HG02678 (cell line): Measurements from ENCODE around the gene PCDHB1.
"Not testable (repeated sequence)": the region's sequence is repeated elsewhere in the genome, so short reads cannot be mapped to it uniquely, and the experiment has no call there.

ENCODE experiments used
- ATAC-seq: cut with Tn5 transposase; IDR thresholded peaks from one replicate; pipeline ENCODE4 v1.9.1; 2021; ENCODE audit warnings: mild to moderate bottlenecking, moderate library complexity; ENCODE audit not compliant: unreplicated experiment

PCDHB1 gene

DNA sequence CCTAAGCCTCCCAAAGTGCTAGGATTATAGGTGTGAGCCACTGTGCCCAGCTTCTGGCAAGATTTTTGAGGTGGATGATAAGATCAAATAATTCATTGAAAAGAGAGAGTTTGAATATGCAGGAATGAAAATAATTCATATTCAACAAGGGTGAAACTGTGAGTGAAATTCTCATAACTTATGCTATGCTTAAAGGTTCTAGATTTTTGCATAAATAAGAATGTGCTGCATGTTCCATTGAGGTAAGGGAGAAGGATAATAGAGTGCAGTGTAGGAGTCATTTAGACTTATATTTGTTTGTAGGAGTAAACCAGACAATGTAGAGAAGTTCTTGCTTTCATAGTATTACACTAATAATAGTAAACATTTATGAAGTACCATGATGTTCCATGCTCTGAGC is 31.1 kb downstream of the PCDHB1 start:
- no peak for ATAC-seq

DNA sequence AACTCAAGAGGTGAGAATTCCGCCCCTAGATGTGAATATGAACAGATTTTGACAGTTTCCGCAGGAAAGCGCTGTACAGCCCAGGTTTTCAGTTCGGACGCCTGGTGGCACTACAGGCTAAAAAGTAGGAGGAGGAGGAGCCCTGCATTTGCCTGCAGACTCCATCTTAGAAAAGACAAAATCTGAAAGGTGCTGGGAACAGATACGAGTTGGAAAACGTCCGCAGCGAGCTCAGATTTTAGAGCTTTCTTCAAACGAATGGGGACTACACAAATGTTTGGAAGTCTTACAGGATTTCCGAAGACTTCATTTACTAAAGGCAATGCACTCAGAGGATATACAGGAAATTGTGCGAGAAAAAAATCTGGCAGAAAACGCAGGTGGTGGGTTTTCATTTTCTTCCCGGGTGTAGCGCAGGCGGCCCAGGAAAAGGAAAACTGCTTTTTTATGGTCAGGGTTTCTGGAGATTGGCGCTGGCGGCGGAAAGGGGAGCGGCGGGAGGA is 33.4 kb downstream of the PCDHB1 start:
- peak; percentile 89 for ATAC-seq

GRCh38 chr5:141094481-141095262 is 43.5 kb downstream of the PCDHB1 start, which contains the start of gene PCDHB2:
Gene PCDHB2 (plus strand): TSS chr5:141094615. CDS start chr5:141094791, 176 bp downstream.
- no peak for ATAC-seq

- no peak for ATAC-seq
Measured at GRCh38 chr5:141095263-141095641, 44.1 kb downstream of the PCDHB1 start.

DNA sequence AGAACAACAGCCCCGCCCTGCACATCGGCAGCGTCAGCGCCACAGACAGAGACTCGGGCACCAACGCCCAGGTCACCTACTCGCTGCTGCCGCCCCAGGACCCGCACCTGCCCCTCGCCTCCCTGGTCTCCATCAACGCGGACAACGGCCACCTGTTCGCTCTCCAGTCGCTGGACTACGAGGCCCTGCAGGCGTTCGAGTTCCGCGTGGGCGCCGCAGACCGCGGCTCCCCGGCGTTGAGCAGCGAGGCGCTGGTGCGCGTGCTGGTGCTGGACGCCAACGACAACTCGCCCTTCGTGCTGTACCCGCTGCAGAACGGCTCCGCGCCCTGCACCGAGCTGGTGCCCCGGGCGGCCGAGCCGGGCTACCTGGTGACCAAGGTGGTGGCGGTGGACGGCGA is 45.0 kb downstream of the PCDHB1 start:
- not testable (repeated sequence) for ATAC-seq

DNA sequence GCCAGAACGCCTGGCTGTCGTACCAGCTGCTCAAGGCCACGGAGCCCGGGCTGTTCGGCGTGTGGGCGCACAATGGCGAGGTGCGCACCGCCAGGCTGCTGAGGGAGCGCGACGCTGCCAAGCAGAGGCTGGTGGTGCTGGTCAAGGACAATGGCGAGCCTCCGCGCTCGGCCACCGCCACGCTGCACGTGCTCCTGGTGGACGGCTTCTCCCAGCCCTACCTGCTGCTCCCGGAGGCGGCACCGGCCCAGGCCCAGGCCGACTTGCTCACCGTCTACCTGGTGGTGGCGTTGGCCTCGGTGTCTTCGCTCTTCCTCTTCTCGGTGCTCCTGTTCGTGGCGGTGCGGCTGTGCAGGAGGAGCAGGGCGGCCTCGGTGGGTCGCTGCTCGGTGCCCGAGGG is 45.4 kb downstream of the PCDHB1 start:
- not testable (repeated sequence) for ATAC-seq

- no peak for ATAC-seq
Measured at GRCh38 chr5:141100243-141100805, 49.1 kb downstream of the PCDHB1 start, which contains the start of gene PCDHB3. Gene PCDHB3 (plus strand): TSS chr5:141100473. CDS start chr5:141100650, 177 bp downstream.

DNA sequence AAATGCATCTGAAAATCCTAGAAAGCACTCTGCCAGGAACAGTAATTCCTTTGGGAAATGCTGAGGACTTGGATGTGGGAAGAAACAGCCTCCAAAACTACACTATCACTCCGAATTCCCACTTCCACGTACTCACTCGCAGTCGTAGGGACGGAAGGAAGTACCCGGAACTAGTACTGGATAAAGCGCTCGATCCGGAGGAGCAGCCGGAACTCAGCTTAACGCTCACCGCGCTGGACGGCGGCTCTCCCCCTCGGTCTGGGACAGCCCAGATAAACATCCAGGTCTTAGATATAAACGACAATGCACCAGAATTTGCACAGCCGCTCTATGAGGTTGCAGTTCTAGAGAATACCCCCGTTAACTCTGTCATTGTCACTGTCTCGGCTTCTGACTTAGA is 49.9 kb downstream of the PCDHB1 start:
- no peak for ATAC-seq

DNA sequence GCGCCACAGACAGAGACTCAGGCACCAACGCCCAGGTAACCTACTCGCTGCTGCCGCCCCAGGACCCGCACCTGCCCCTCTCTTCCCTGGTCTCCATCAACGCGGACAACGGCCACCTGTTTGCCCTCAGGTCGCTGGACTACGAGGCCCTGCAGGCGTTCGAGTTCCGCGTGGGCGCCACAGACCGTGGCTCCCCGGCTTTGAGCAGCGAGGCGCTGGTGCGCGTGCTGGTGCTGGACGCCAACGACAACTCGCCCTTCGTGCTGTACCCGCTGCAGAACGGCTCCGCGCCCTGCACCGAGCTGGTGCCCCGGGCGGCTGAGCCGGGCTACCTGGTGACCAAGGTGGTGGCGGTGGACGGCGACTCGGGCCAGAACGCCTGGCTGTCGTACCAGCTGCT is 50.9 kb downstream of the PCDHB1 start:
- not testable (repeated sequence) for ATAC-seq

GRCh38 chr5:141102471-141102870 is 51.3 kb downstream of the PCDHB1 start:
- not testable (repeated sequence) for ATAC-seq

DNA sequence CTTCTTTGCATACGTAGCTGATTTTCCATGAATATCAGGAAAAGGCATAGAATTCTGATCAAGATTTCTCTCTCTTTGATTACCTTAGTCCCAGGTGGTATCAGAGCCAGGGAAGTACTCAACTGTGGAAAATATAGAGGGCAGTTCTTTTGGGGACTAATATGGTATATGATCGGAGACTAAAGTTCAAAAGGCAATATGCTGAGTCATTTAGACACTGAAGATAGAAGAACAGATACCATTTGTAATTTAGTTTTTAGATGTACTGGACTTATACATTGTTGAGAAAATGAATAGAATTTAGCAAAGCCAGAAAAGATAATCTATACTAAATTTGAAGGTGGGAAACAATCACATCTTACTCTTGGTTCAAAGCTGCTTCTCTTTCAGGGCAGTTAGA is 54.2 kb downstream of the PCDHB1 start:
- ATAC-seq: no peak
